Neural progenitor cell (in vitro differentiated cells): ENCODE data around the gene TRAPPC2L.

Experiments used
- CTCF ChIP-seq: fragments of 200-600 bp; sonication (generic); IDR thresholded peaks from 2 replicates; pipeline ENCODE4 v1.5.1; 2017; ENCODE audit warnings: antibody characterized with exemption, mild to moderate bottlenecking
- EZH2 ChIP-seq: fragments of 200-600 bp; sonication (generic); IDR thresholded peaks from 2 replicates; pipeline ENCODE4 v1.6.1; 2017; ENCODE audit warnings: antibody characterized with exemption, mild to moderate bottlenecking, moderate library complexity
- EZH2phosphoT487 ChIP-seq: fragments of 200-600 bp; sonication (generic); IDR thresholded peaks from 2 replicates; pipeline ENCODE4 v1.6.1; 2017; ENCODE audit warnings: antibody characterized with exemption

- no peak for TF ChIP-seq CTCF
- TF ChIP-seq EZH2phosphoT487 = no peak
- no peak for TF ChIP-seq EZH2
These were observed 6.0 kb downstream of the TRAPPC2L start for GRCh38 chr16:88862968-88863367.
